Caco-2 (cell line): Measurements from ENCODE around the gene VPS39. TPM values are rescaled to one million over a fixed set of nuclear protein-coding genes. Genes with fewer than 3 reads are reported as not detected.
A peak's percentile ranks its signal among the peaks of the same experiment; 100 is the strongest.

Experiments
- BruUV-seq: library from RNA; stranded (reverse); fragments of 400-500 nt; replicated peaks from 2 replicates; lab custom pipeline; 2021; lab: Mats Ljungman, UMichigan
- CTCF ChIA-PET: fragments of 300-600 bp; sonication (Branson Sonifier 250); formaldehyde crosslinking; loops from one replicate; lab custom pipeline; 2022; ENCODE audit warnings: antibody characterized with exemption; lab: Charles Lee
- POLR2A ChIA-PET: fragments of 300-600 bp; sonication (Branson Sonifier 250); formaldehyde crosslinking; loops from one replicate; lab custom pipeline; 2022; ENCODE audit warnings: antibody characterized with exemption; lab: Charles Lee
- DNase-seq, 2 experiments: peaks; one replicate each; pipeline versions ENCODE4 v3.0.0 to v3.0.0-alpha.2; 2020 to 2022
- H3K27me3 ChIP-seq: replicated peaks from 2 replicates; pipeline ENCODE4 v1.6.0; 2011; ENCODE audit warnings: low read length; ENCODE audit not compliant: control insufficient read depth, insufficient read depth
- H3K36me3 ChIP-seq: 2 replicates; pipeline ENCODE4 v1.5.1; 2011; ENCODE audit warnings: low read length; ENCODE audit not compliant: control insufficient read depth, insufficient read depth
- H3K4me1 ChIP-seq: fragments of 250-450 bp; sonication (Bioruptor Pico); 2 replicates; pipeline ENCODE4 v1.5.1; 2020; ENCODE audit warnings: mild to moderate bottlenecking
- H3K4me3 ChIP-seq: 2 replicates; pipeline ENCODE4 v1.5.1; 2011; ENCODE audit warnings: low read depth, mild to moderate bottlenecking, control low read depth, low read length
- H3K9me3 ChIP-seq: fragments of 250-450 bp; sonication (Bioruptor Pico); 2 replicates; pipeline ENCODE4 v1.5.1; 2020; ENCODE audit warnings: mild to moderate bottlenecking, moderate library complexity
- H3K27ac Mint-ChIP-seq: one replicate; pipeline ENCODE4 v1.8.0; 2022; ENCODE audit warnings: mixed read lengths; ENCODE audit not compliant: unreplicated experiment
- H3K27me3 Mint-ChIP-seq: one replicate; pipeline ENCODE4 v1.8.0; 2022; ENCODE audit warnings: mixed read lengths; ENCODE audit not compliant: insufficient read depth, unreplicated experiment
- H3K36me3 Mint-ChIP-seq: one replicate; pipeline ENCODE4 v1.8.0; 2022; ENCODE audit warnings: mild to moderate bottlenecking, mixed read lengths; ENCODE audit not compliant: insufficient read depth, unreplicated experiment
- H3K4me1 Mint-ChIP-seq: one replicate; pipeline ENCODE4 v1.8.0; 2022; ENCODE audit warnings: low read depth, mixed read lengths; ENCODE audit not compliant: unreplicated experiment
- H3K4me3 Mint-ChIP-seq: one replicate; pipeline ENCODE4 v1.8.0; 2022; ENCODE audit warnings: mild to moderate bottlenecking, moderate library complexity, mixed read lengths; ENCODE audit not compliant: unreplicated experiment
- H3K9me3 Mint-ChIP-seq: one replicate; pipeline ENCODE4 v1.8.0; 2022; ENCODE audit warnings: mixed read lengths; ENCODE audit not compliant: unreplicated experiment
- intact Hi-C: fragments of 100-400 bp; cut with micrococcal nuclease; formaldehyde crosslinking; loops from one replicate; pipeline ENCODE4 v1.10.0; 2022; ENCODE audit not compliant: unreplicated experiment
- total RNA-seq: library from RNA; stranded (reverse); gene quantifications from 2 replicates; pipeline ENCODE4 v1.2.3, GENCODE V29; 2022
- TF ChIP-seq, protein P1 (sequence below), 2 experiments: fragments of 200-600 bp in 1 of 2; IDR thresholded peaks; 1 replicate in 1 of 2; 2 replicates in 1 of 2; pipeline versions ENCODE4 v1.5.1 to v1.8.0; 2011 to 2022; ENCODE audit warnings: antibody characterized with exemption in 1 of 2, control low read depth in 1 of 2, inconsistent platforms in 1 of 2, low read depth in 1 of 2, low read length in 1 of 2, mild to moderate bottlenecking in 1 of 2, moderate library complexity in 1 of 2; ENCODE audit not compliant: insufficient read depth in 1 of 2, severe bottlenecking in 1 of 2, unreplicated experiment in 1 of 2

VPS39 gene
- total RNA-seq, 1 experiment from 2014 or later = 48.4 TPM

DNA sequence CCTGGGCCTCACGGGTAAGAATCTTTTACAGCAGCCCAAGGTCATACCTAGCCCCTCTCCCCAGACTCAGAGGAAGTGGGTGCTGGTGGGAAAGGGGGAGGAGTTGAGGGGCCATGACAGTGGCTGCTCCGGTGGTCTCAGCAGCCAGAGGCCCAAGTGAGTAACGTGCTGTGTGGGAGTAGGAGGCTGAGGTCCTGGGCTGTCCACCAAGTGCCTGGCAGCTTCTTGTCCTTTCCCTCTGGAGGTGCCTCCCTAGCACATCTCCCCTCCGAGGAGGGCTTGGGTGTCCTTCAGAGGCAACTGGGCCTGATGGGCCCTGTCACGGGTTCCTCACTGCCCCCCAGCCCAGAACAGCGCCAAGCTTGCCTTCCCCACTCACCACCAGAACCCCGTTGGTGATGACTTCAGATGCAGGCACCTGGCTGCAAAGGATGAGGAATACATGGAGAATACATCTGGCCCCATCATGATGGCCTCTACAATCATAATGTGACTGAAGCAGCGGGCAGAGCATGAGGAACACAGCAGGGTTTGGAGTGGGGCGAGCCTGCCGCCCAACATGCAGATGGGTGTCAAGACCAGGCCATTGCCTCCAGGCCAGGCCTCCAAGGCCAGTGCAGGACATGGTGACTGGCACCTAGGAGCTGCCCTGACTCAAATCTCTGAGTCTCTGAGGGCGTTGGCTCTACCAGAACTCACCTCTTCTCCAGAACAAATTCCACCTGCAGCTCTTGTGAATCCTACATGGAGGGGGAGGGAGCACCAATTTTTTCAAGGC lies 55.0 kb downstream of the VPS39 start:
- no peaks in the 10 kb centered on the region for H3K27me3 ChIP-seq
- no TSS peak for BruUV-seq
- Mint-ChIP-seq H3K4me1 (peaks cover 11% of the 10 kb centered on the region), H3K9me3 (no peaks in the 10 kb centered on the region), H3K4me3 (no peak overlapping the region), H3K27ac (no peak overlapping the region), H3K36me3 (no peaks in the 10 kb centered on the region), H3K27me3 (no peaks in the 10 kb centered on the region)
- ChIA-PET CTCF (no interaction called here), POLR2A (no interaction called here)
- no peaks in the 10 kb centered on the region for H3K36me3 ChIP-seq
- H3K4me3 ChIP-seq = no peak overlapping the region
- peaks cover 25% of the 10 kb centered on the region for H3K4me1 ChIP-seq
- intact Hi-C loops = no loop called here
- TF ChIP-seq, protein P1, sequence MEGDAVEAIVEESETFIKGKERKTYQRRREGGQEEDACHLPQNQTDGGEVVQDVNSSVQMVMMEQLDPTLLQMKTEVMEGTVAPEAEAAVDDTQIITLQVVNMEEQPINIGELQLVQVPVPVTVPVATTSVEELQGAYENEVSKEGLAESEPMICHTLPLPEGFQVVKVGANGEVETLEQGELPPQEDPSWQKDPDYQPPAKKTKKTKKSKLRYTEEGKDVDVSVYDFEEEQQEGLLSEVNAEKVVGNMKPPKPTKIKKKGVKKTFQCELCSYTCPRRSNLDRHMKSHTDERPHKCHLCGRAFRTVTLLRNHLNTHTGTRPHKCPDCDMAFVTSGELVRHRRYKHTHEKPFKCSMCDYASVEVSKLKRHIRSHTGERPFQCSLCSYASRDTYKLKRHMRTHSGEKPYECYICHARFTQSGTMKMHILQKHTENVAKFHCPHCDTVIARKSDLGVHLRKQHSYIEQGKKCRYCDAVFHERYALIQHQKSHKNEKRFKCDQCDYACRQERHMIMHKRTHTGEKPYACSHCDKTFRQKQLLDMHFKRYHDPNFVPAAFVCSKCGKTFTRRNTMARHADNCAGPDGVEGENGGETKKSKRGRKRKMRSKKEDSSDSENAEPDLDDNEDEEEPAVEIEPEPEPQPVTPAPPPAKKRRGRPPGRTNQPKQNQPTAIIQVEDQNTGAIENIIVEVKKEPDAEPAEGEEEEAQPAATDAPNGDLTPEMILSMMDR (IDR thresholded peaks at IDR 0.05; ENCODE audit: insufficient read depth in 1 of 2, low read depth in 1 of 2, low read length in 1 of 2, severe bottlenecking in 1 of 2, unreplicated experiment in 1 of 2) = no peak
- peak in 1 of 2 experiments; percentile 29 for DNase-seq
- no peaks in the 10 kb centered on the region for H3K9me3 ChIP-seq

DNA sequence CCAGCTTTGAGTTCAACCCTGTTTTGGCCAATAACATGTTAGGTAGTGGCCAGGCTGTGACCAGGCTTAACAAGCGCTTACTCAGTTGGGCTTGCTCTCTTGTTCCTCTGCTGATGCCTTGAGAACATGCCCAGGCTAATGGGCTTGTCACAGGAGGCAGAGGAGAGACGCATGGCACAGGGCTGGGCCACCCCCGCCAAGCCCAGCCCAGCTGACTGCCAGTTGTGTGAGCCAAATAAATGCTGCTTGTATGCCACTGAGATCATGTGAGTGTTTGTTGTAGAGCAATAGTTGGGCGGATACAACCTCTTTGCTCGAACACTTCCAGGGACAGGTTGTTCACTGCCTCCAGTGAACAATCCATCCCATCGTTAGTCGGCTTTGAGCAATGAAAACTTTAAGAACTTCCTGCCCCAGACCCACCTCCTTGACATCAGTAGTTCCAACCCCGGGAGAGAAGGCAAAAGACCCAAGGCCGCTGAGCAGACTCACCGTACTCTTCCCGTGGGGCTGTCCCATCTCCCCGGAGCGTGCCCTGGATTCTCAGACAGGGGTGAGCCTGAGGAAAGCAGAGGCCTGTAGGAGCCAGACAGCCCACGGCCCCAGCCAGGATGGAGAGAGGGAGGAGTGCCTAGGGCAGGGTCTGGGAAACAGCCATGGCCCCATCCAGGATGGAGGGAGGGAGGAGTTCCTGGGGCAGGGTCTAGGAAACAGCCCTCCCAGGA lies 55.7 kb downstream of the VPS39 start:
- intact Hi-C loops = no loop called here
- Histone ChIP-seq H3K36me3 (no peaks in the 10 kb centered on the region), H3K4me3 (no peak overlapping the region), H3K9me3 (no peaks in the 10 kb centered on the region), H3K27me3 (no peaks in the 10 kb centered on the region), H3K4me1 (peaks cover 25% of the 10 kb centered on the region)
- H3K27ac Mint-ChIP-seq = no peak overlapping the region
- CTCF ChIA-PET = no interaction called here
- H3K4me3 Mint-ChIP-seq = no peak overlapping the region
- POLR2A ChIA-PET = no interaction called here
- no TSS peak for BruUV-seq
- DNase-seq = peak in 1 of 2 experiments; percentile 23
- peaks cover 11% of the 10 kb centered on the region for H3K4me1 Mint-ChIP-seq
- no peaks in the 10 kb centered on the region for H3K27me3 Mint-ChIP-seq
- TF ChIP-seq, protein P1 (IDR thresholded peaks at IDR 0.05; ENCODE audit: insufficient read depth in 1 of 2, low read depth in 1 of 2, low read length in 1 of 2, severe bottlenecking in 1 of 2, unreplicated experiment in 1 of 2) = no peak
- H3K36me3 Mint-ChIP-seq = no peaks in the 10 kb centered on the region
- H3K9me3 Mint-ChIP-seq = no peaks in the 10 kb centered on the region

DNA sequence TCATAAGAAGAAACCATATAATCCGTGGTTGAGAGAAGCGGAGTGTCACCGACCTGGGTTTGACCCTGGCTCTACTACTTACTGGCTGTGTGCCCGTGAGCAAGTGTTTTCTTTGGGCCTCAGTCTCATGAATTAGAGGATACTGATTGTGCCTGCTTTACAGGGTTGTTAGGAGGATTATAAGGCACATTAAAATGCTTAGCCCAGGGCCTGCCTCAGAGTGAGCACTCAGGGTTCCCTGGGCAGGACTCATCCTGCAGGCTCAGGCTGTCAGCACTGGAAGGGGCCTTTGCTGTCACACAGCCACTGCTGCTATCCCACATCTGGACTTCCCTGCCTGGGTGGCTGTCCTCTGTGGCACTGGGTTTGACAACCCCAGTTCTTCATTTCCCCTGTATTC lies 56.4 kb downstream of the VPS39 start:
- POLR2A ChIA-PET = no interaction called here
- intact Hi-C loops = no loop called here

More for the DNA sequence above, 56.4 kb downstream of the VPS39 start:
- Mint-ChIP-seq H3K36me3 (no peaks in the 10 kb centered on the region), H3K4me3 (no peak overlapping the region), H3K9me3 (no peaks in the 10 kb centered on the region), H3K27ac (no peak overlapping the region), H3K27me3 (no peaks in the 10 kb centered on the region), H3K4me1 (peaks cover 11% of the 10 kb centered on the region)
- no TSS peak for BruUV-seq
- Histone ChIP-seq H3K9me3 (no peaks in the 10 kb centered on the region), H3K27me3 (no peaks in the 10 kb centered on the region), H3K4me3 (no peak overlapping the region), H3K4me1 (peaks cover 24% of the 10 kb centered on the region), H3K36me3 (no peaks in the 10 kb centered on the region)
- peak in 1 of 2 experiments; percentile 6 for DNase-seq
- TF ChIP-seq, protein P1 (IDR thresholded peaks at IDR 0.05; ENCODE audit: insufficient read depth in 1 of 2, low read depth in 1 of 2, low read length in 1 of 2, severe bottlenecking in 1 of 2, unreplicated experiment in 1 of 2) = no peak
- CTCF ChIA-PET = no interaction called here
